ENCODE measurements around the gene GLI3.

The GLI3 gene

GRCh38 chr7:42167631-42168236, 69.3 kb downstream of the GLI3 start:
- no peak for DNase-seq

- no peak for DNase-seq
Observed at GRCh38 chr7:42167206-42167605, 69.8 kb downstream of the GLI3 start.

GRCh38 chr7:42164881-42165428, 72.1 kb downstream of the GLI3 start:
- no peak for DNase-seq

GRCh38 chr7:42162560-42163325, 74.3 kb downstream of the GLI3 start:
- no peak for DNase-seq

- no peak for DNase-seq
Observed at GRCh38 chr7:42161719-42162118, 75.3 kb downstream of the GLI3 start.

GRCh38 chr7:42161110-42161509, 75.9 kb downstream of the GLI3 start:
- DNase-seq: no peak

- DNase-seq: no peak
Observed at GRCh38 chr7:42159130-42159529, 77.9 kb downstream of the GLI3 start.

GRCh38 chr7:42156967-42157721, 79.9 kb downstream of the GLI3 start:
- no peak for DNase-seq

- no peak for DNase-seq
Observed at GRCh38 chr7:42156291-42156865, 80.6 kb downstream of the GLI3 start.

GRCh38 chr7:42155584-42156290, 81.3 kb downstream of the GLI3 start:
- DNase-seq: no peak

GRCh38 chr7:42154173-42154572, 82.8 kb downstream of the GLI3 start:
- DNase-seq: no peak

GRCh38 chr7:42152329-42153205, 84.4 kb downstream of the GLI3 start:
- DNase-seq: no peak

- no peak for DNase-seq
Observed at GRCh38 chr7:42151309-42151708, 85.7 kb downstream of the GLI3 start.

GRCh38 chr7:42145539-42145938, 91.5 kb downstream of the GLI3 start:
- no peak for DNase-seq

- no peak for DNase-seq
Observed at GRCh38 chr7:42144604-42145003, 92.4 kb downstream of the GLI3 start.

- no peak for DNase-seq
Observed at GRCh38 chr7:42143711-42144600, 93.1 kb downstream of the GLI3 start.

GRCh38 chr7:42142089-42142488, 94.9 kb downstream of the GLI3 start:
- DNase-seq: no peak

GRCh38 chr7:42139751-42140150, 97.3 kb downstream of the GLI3 start:
- DNase-seq: no peak

- DNase-seq: no peak
Observed at GRCh38 chr7:42138691-42139090, 98.3 kb downstream of the GLI3 start.

GRCh38 chr7:42137941-42138340, 99.1 kb downstream of the GLI3 start:
- no peak for DNase-seq

- DNase-seq: no peak
Observed at GRCh38 chr7:42137431-42137830, 99.6 kb downstream of the GLI3 start.

Data from NCI-H774 (cell line).